Testis (tissue), 3 donors: ENCODE data around the gene OR52E4. TPM values are rescaled to one million over a fixed set of nuclear protein-coding genes. Genes with fewer than 3 reads are reported as not detected.

Experiments
- DNase-seq: peaks from one replicate; pipeline ENCODE4 v3.0.0-alpha.2; 2019
- H3K27ac ChIP-seq, 2 donors: fragments of 200-600 bp; sonication (generic); one replicate each; pipeline ENCODE4 v1.5.1; 2019
- H3K27me3 ChIP-seq: fragments of 200-600 bp; sonication (generic); one replicate; pipeline ENCODE4 v1.5.1; 2019
- H3K36me3 ChIP-seq: fragments of 200-600 bp; sonication (generic); one replicate; pipeline ENCODE4 v1.5.1; 2017; ENCODE audit warnings: low read depth; ENCODE audit errors: missing control alignments
- H3K4me1 ChIP-seq: fragments of 200-600 bp; sonication (generic); one replicate; pipeline ENCODE4 v1.5.1; 2019
- H3K4me3 ChIP-seq, 2 donors: fragments of 200-600 bp; sonication (generic); one replicate each; pipeline ENCODE4 v1.5.1; 2017 to 2019
- H3K9me3 ChIP-seq: fragments of 200-600 bp; sonication (generic); one replicate; pipeline ENCODE4 v1.5.1; 2017
- POLR2A ChIP-seq: fragments of 450-650 bp; IDR thresholded peaks from one replicate; pipeline ENCODE4 v1.6.1; 2017; ENCODE audit warnings: antibody characterized with exemption, mild to moderate bottlenecking, moderate library complexity
- WGBS, 2 donors: methylation state at CpG; one replicate each; pipeline ENCODE4 v1.1.5; 2018; 5-methylcytosine and 5-hydroxymethylcytosine counted together
- intact Hi-C: fragments of 100-400 bp; cut with DNase I; formaldehyde crosslinking; loops from one replicate; pipeline ENCODE4 v1.15.1; 2023; ENCODE audit warnings: low total_unique reads
- polyA plus RNA-seq: library from polyadenylated mRNA; stranded (reverse); fragments of 350-450 nt; fragmentation: Illumina TruSeq; extraction: RNeasy Lipid Tissue Mini Kit (QIAGEN cat#74804); gene quantifications from one replicate; pipeline ENCODE4 v1.2.3, GENCODE V29; 2014; ENCODE audit warnings: low read depth, low replicate concordance; ENCODE audit not compliant: insufficient read depth
- total RNA-seq, 2 donors: library from RNA; depleted of rRNA; stranded (reverse); fragments of >200 nt; gene quantifications; one replicate each; pipeline ENCODE4 v1.2.3, GENCODE V29; 2016
- TF ChIP-seq, protein P1 (sequence below), 3 experiments: fragments of 450-650 bp in 2 of 3; fragments of 200-600 bp in 1 of 3; sonication (generic) in 1 of 3; IDR thresholded peaks; one replicate each; pipeline ENCODE4 v1.5.1; 2016 to 2019; ENCODE audit warnings: antibody characterized with exemption in 3 of 3, mild to moderate bottlenecking in 2 of 3, moderate library complexity in 1 of 3

OR52E4 gene
- total and polyA plus RNA-seq, 3 donors from 2014 or later: not detected

DNA sequence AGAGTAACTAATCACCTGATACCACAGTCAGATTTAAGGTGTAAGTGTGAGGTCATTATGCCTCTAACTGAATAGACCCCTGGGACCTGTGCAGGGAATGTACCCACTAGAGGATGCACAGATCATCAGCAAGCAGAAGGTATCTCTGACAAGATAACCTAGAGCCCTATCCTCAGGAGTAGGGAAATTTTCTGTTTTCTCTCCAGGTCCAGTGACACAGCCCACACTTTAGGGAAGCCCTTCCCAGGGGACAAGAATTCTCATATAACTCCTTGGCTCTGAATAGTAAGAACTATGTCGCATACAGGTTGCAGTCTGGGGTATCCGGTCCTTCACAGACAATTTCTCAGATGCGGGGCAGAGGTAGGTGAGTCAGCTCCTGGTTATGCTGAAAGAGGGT is 12.5 kb downstream of the OR52E4 start, which contains the start of gene OR52E5:
Gene OR52E5 (plus strand): TSS at position 301 of the 400 bp plus-strand sequence. CDS start 7,569 bp downstream, outside the sequence.
- no peaks in the 10 kb centered on the region for H3K4me1 ChIP-seq
- 86 to 90% methylated on average over 3 of the region's 3 CpGs for WGBS, 2 donors
- DNase-seq: no peak
- H3K27ac ChIP-seq: no peak within 1 kb of the TSS
- intact Hi-C loops: no loop called here
- H3K27me3 ChIP-seq: no peaks in the 10 kb centered on the region
- H3K36me3 ChIP-seq: no peaks in the 10 kb centered on the region
- TF ChIP-seq, protein P1, sequence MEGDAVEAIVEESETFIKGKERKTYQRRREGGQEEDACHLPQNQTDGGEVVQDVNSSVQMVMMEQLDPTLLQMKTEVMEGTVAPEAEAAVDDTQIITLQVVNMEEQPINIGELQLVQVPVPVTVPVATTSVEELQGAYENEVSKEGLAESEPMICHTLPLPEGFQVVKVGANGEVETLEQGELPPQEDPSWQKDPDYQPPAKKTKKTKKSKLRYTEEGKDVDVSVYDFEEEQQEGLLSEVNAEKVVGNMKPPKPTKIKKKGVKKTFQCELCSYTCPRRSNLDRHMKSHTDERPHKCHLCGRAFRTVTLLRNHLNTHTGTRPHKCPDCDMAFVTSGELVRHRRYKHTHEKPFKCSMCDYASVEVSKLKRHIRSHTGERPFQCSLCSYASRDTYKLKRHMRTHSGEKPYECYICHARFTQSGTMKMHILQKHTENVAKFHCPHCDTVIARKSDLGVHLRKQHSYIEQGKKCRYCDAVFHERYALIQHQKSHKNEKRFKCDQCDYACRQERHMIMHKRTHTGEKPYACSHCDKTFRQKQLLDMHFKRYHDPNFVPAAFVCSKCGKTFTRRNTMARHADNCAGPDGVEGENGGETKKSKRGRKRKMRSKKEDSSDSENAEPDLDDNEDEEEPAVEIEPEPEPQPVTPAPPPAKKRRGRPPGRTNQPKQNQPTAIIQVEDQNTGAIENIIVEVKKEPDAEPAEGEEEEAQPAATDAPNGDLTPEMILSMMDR (IDR thresholded peaks at IDR 0.05): no peak
- TF ChIP-seq POLR2A: no peak
- H3K9me3 ChIP-seq: no peaks in the 10 kb centered on the region
- H3K4me3 ChIP-seq: no peak within 1 kb of the TSS

DNA sequence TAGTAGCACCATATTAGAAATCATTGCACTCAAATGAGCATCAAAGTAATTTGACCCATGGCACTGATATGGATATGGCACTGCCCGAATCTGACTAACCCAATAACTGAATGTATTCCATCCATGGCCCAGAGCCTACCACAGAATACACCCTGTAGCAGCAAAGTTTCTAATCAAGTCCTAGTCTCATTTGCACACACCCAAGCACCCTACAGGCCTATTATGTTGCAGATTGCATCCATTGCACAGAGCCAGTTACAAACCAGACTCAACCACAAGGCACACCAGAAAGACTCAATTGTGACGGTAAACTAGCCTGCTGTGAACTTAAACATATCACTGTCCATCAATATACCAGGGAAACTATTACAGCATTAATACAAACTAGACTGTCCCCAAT is 19.1 kb downstream of the OR52E4 start:
- Histone ChIP-seq H3K27ac (no peak overlapping the region), H3K4me1 (no peaks in the 10 kb centered on the region), H3K36me3 (no peaks in the 10 kb centered on the region), H3K27me3 (no peaks in the 10 kb centered on the region), H3K4me3 (no peak overlapping the region), H3K9me3 (no peaks in the 10 kb centered on the region)
- intact Hi-C loops: no loop called here
- WGBS, 2 donors: 89 to 100% methylated on average over 1 to 2 of the region's 2 CpGs
- no peak for DNase-seq
- TF ChIP-seq, protein P1 (IDR thresholded peaks at IDR 0.05): no peak
- no peak for TF ChIP-seq POLR2A

DNA sequence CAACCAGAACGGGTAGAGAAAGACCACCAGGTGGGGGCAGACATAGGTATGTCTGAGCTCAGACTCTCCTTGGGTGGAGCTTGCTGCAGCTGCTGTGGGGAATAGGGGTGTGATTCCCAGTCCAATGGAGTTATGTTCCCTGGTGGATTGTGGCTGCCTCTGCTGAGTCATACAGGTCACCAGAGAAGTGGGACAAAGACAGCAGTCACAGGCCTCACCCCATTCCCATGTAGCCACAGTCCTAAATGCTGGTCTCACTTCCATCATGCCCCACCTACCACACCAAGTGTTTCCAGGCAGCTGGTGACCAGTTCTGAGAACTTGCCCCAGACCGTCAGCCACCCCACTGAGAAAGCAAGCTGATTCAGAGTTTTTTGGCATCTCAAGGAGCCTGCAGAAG is 30.1 kb downstream of the OR52E4 start:
- no peak for DNase-seq
- Histone ChIP-seq H3K9me3 (no peaks in the 10 kb centered on the region), H3K4me1 (no peaks in the 10 kb centered on the region), H3K27me3 (no peaks in the 10 kb centered on the region), H3K4me3 (no peak overlapping the region), H3K36me3 (no peaks in the 10 kb centered on the region), H3K27ac (no peak overlapping the region)
- 90 to 91% methylated on average over 2 of the region's 2 CpGs for WGBS, 2 donors
- intact Hi-C loops: no loop called here
- TF ChIP-seq, protein P1 (IDR thresholded peaks at IDR 0.05): no peak
- no peak for TF ChIP-seq POLR2A

DNA sequence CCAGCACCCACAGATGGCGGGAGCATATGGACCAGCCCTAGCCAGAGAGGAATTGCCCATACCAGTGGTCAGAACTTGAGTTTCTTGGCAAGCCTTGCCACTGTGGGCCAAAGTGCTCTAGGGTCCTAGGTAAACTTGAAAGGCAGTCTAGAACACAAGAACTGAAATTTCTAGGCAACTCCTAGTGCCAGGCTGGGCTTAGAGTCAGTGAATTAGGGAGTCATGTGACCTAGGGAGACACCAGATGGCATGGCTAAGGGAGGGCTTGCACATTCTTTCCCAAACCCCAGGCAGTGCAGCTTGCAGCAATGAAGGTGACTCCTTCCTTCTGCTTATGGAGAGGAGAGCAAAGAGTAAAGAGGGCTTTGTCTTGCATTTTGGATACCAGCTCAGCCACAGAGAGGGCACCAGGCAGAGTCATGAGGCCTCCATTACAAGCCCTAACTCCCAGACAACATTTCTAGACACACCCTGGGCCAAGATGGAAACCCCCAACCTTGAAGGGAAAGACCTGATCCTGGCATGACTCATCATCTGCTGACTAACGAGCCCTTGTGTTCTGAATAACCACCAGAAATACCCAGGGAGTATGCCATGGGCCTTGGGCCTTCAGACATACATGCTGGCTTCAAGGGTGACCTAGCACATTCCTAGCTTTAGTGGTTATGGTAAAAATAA is 42.5 kb downstream of the OR52E4 start:
- WGBS, 2 donors: 74 to 85% methylated on average over 2 of the region's 2 CpGs
- no peak for DNase-seq
- Histone ChIP-seq H3K27ac (no peak overlapping the region), H3K4me3 (no peak overlapping the region), H3K9me3 (no peaks in the 10 kb centered on the region), H3K4me1 (no peaks in the 10 kb centered on the region), H3K36me3 (no peaks in the 10 kb centered on the region), H3K27me3 (no peaks in the 10 kb centered on the region)
- no peak for TF ChIP-seq POLR2A
- TF ChIP-seq, protein P1 (IDR thresholded peaks at IDR 0.05): no peak
- intact Hi-C loops: no loop called here

DNA sequence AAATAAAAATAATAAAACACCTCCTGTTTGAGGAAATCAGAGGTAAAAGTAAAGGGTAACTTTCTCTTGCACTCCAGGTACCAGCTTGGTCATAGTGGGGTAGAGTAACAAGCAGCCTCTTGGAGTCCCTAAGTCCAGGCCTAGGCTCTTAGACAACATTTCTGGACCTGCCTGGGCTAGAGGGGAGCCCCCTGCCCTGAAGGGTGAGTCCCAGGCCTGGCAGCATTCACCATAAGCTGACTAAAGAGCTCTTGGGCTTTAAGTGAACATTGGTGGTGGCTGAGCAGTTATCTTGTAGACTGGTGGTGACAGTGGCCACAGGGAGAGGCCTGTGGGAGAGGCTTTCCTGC is 43.0 kb downstream of the OR52E4 start:
- intact Hi-C loops: no loop called here
- Histone ChIP-seq H3K27ac (no peak overlapping the region), H3K4me1 (no peaks in the 10 kb centered on the region), H3K4me3 (no peak overlapping the region), H3K36me3 (no peaks in the 10 kb centered on the region), H3K9me3 (no peaks in the 10 kb centered on the region), H3K27me3 (no peaks in the 10 kb centered on the region)
- DNase-seq: no peak
- no peak for TF ChIP-seq POLR2A
- TF ChIP-seq, protein P1 (IDR thresholded peaks at IDR 0.05): no peak
